HFF-Myc (cell line): Measurements from ENCODE around the gene PDP2.

Source experiments
- DNase-seq: peaks from one replicate; pipeline ENCODE4 v3.0.0-alpha.2; 2011; ENCODE audit warnings: low read depth; ENCODE audit errors: extremely low read depth
- H3K4me3 ChIP-seq: replicated peaks from 2 replicates; pipeline ENCODE4 v1.5.1; 2011; ENCODE audit warnings: low read depth, mild to moderate bottlenecking, control low read depth, low read length
- TF ChIP-seq, protein P1 (sequence below): IDR thresholded peaks from 2 replicates; pipeline ENCODE4 v1.5.1; 2012; ENCODE audit warnings: mild to moderate bottlenecking, low read depth, low read length, control low read depth; ENCODE audit errors: missing control alignments

PDP2 gene, protein sequence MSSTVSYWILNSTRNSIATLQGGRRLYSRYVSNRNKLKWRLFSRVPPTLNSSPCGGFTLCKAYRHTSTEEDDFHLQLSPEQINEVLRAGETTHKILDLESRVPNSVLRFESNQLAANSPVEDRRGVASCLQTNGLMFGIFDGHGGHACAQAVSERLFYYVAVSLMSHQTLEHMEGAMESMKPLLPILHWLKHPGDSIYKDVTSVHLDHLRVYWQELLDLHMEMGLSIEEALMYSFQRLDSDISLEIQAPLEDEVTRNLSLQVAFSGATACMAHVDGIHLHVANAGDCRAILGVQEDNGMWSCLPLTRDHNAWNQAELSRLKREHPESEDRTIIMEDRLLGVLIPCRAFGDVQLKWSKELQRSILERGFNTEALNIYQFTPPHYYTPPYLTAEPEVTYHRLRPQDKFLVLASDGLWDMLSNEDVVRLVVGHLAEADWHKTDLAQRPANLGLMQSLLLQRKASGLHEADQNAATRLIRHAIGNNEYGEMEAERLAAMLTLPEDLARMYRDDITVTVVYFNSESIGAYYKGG

DNA sequence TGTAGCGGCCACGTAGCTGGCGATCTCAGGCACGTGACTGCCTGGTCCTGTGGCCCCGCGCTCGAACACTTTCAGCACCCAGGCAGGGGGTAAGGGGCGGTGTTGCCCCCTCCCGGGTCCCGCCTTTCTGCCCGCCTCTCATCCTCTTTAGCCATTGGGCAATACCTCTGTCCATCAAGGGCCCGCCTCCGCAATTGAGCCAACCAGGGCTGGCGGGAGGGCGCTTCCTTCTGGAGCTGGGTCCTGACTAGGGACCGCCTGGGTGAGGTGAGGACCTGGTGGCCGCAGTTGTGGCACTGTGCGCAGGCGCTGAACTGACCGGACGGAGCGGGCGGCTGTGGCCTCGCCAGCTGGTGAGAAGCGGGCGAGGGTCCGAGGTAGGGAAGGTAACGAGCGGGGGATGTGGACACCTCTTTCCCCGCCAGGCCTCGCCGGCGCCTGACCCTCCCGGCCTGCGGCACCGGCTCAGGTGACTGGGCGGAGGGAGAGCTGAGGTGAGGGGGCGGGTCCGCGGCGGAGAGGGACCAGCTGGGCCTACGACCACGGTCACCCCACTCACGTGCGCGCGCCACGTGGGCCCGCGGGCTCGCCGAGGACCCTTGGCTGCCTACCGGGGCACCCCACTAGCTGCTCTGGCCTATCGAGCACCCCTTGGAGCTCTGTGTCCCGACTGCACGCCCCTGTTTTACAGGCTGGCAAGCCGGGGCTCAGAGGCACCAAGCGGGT is at the start of gene PDP2:
TSS of gene PDP2 (plus strand) at position 228 of the 726 bp plus-strand sequence. CDS start 3,770 bp downstream, outside the sequence.
- DNase-seq, result peak; percentile 84
- TF ChIP-seq, protein P1, sequence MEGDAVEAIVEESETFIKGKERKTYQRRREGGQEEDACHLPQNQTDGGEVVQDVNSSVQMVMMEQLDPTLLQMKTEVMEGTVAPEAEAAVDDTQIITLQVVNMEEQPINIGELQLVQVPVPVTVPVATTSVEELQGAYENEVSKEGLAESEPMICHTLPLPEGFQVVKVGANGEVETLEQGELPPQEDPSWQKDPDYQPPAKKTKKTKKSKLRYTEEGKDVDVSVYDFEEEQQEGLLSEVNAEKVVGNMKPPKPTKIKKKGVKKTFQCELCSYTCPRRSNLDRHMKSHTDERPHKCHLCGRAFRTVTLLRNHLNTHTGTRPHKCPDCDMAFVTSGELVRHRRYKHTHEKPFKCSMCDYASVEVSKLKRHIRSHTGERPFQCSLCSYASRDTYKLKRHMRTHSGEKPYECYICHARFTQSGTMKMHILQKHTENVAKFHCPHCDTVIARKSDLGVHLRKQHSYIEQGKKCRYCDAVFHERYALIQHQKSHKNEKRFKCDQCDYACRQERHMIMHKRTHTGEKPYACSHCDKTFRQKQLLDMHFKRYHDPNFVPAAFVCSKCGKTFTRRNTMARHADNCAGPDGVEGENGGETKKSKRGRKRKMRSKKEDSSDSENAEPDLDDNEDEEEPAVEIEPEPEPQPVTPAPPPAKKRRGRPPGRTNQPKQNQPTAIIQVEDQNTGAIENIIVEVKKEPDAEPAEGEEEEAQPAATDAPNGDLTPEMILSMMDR, result no peak
- H3K4me3 ChIP-seq, result peak within 1 kb of the TSS; percentile 91

DNA sequence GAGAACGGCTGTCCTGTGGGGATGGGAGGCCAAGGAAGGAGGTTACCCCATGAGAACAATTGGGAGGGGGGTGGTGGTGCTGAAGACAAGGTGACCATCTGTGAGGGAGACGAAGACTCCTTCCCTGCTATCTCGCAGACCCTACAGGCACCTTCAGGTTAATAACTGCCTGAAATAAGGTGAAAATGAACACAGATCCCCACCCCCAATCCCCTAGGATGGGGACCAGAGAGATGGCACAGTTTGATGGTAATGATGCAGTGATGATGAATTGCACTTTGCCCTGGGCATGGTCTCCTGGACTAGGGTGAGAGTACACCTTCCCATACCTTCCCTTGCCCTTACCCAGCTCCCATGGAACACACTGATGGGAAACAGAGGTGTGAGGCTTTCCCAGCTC is 48.1 kb upstream of the PDP2 start:
- H3K4me3 ChIP-seq, result no peak overlapping the region
- no peak for DNase-seq
- TF ChIP-seq, protein P1, result no peak

DNA sequence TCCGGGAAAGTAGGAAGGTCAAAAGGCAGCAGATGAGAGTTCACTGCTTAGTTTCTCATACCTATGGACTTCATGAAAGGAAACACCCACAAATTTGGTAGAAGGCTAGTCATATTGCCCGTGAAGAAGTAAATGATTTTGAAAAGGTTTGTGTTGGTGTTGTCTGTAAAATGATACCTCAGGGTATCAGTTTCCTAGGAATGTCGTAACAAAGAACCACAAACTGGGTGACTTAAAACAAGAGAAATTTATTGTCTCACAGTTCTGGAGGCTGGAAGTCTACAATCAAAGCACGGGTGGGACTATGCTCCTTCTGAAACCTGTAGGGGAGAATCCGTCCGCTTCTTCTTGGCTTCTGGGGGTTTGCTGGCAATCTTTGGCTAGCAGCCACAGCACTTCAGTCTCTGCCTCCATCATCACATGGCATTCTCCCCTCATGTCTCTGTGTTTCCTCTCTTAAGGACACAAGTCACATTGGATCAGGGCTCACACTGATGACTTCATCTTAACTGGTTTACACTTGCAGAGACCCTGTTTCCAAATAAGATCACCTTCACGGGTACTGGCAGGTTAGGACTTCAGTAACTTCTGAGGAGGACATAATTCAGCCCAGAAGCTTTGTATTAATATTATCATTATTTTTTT is 47.5 kb upstream of the PDP2 start:
- DNase-seq, result peak; percentile 10
- H3K4me3 ChIP-seq, result no peak overlapping the region
- TF ChIP-seq, protein P1, result no peak

DNA sequence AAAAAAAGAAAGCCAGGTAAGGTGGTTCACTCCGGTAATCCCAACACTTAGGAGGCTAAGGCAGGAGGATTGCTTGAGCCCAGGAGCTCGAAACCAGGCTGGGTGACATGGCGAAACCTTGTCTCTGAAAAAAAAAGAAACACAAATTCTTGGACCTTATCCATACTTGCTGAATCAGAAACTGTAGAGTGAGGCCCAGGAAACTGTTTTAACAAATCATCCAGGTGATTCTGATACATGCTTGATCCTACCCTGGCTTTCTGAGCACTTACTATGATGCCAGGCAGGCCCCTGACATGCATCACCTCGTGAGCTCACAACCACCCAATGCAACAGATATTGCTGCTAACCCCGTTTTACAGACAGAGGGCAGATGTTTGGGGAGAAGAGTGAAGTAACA is 45.6 kb upstream of the PDP2 start:
- H3K4me3 ChIP-seq, result no peak overlapping the region
- DNase-seq, result no peak
- TF ChIP-seq, protein P1, result no peak

DNA sequence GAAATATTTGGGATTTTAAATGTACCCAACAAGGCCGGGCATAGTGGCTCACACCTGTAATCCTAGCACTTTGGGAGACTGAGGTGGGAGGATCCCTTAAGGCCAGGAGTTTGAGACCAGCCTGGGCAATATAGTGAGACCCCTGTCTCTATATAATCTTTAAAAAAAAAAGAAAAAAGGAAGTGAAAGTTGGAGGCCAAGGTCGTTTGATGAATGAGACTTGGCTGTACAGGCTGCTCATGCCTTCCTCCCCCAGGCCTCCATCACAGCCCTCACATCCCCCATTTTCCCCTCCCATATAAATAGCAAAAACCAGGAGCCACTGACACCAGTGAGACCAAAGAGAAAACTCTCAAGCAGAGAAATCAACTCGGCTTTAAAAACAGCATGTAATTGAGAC is 39.4 kb upstream of the PDP2 start:
- H3K4me3 ChIP-seq, result no peak overlapping the region
- TF ChIP-seq, protein P1, result no peak
- no peak for DNase-seq

DNA sequence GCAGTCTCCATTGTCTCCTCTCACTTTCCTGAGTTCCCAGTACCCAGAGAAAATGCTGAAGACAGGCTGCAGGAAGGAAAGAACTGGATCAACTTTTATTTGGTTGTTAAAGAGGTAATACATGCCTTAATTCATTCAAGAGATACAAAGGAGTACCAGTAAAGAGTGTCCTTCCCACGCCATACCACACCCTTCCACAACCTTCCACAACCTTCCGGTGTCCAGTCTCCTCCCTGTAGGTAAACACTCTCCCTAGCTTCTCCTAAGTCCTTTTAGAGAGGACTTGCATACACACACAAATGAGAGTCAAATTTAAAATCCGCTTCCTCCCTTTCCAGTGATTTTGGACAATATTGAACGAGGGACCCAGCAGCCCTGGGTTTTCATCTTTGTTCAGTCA is 38.9 kb upstream of the PDP2 start:
- no peak overlapping the region for H3K4me3 ChIP-seq
- DNase-seq, result no peak
- TF ChIP-seq, protein P1, result no peak
